Esophagus squamous epithelium (tissue), 4 donors: ENCODE measurements around the gene FYN.

Experiments
- CTCF ChIP-seq, 6 experiments: fragments of 450-650 bp in 4 of 6; fragments of 200-600 bp in 2 of 6; sonication (generic) in 2 of 6; IDR thresholded peaks; one replicate each; pipeline ENCODE4 v1.5.1; 2016 to 2019; ENCODE audit warnings: antibody characterized with exemption in 6 of 6, mild to moderate bottlenecking in 4 of 6, moderate library complexity in 4 of 6
- POLR2A ChIP-seq, 4 donors: fragments of 450-650 bp; IDR thresholded peaks; one replicate each; pipeline ENCODE4 v1.6.1; 2017; ENCODE audit warnings: antibody characterized with exemption in 4 of 4, mild to moderate bottlenecking in 4 of 4, moderate library complexity in 3 of 4

DNA sequence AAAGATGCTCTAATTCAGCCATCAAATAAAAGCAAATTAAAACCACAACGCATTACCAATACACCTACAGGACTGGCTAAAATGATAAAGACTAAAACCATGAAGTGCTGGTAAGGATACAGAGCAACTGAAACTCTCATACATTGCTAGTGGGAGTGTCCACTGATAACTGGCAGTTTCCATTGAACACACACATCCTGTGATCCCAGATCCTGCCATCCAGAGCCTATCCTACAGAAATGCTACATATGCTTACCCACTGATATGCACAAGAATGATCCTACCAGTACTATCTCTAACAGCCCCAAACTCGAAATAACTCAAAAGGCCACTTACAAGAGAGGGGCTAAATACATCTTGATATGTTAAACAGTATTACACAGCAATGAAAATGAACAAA, 81.0 kb downstream of the FYN start:
- no peak for TF ChIP-seq CTCF (IDR thresholded peaks at IDR 0.05)
- TF ChIP-seq POLR2A (IDR thresholded peaks at IDR 0.05), result no peak
